Peyer's patch (tissue), 4 donors: ENCODE data around the gene THADA. TPM values are rescaled to one million over a fixed set of nuclear protein-coding genes. Genes with fewer than 3 reads are reported as not detected.

Source experiments
- DNase-seq, 3 donors: peaks; one replicate each; pipeline ENCODE4 v3.0.0-alpha.2; 2017 to 2019
- H3K27ac ChIP-seq, 4 donors: fragments of 200-600 bp; sonication (generic); one replicate each; pipeline ENCODE4 v1.5.1; 2016 to 2019
- H3K27me3 ChIP-seq, 2 donors: fragments of 200-600 bp; sonication (generic); one replicate each; pipeline ENCODE4 v1.5.1; 2019
- H3K36me3 ChIP-seq, 3 donors: fragments of 200-600 bp; sonication (generic); one replicate each; pipeline ENCODE4 v1.5.1; 2016 to 2019
- H3K4me1 ChIP-seq, 4 donors: fragments of 200-600 bp; sonication (generic); one replicate each; pipeline ENCODE4 v1.5.1; 2016 to 2019
- H3K4me3 ChIP-seq, 4 donors: fragments of 200-600 bp; sonication (generic); 1 replicate in 3 of 4; 2 replicates in 1 of 4; pipeline ENCODE4 v1.5.1; 2016 to 2019; ENCODE audit warnings: mild to moderate bottlenecking in 1 of 4
- H3K9me3 ChIP-seq, 4 donors: fragments of 200-600 bp; sonication (generic); one replicate each; pipeline ENCODE4 v1.5.1; 2016 to 2019; ENCODE audit warnings: mild to moderate bottlenecking in 1 of 4
- POLR2A ChIP-seq, 2 donors: fragments of 450-650 bp; IDR thresholded peaks; one replicate each; pipeline ENCODE4 v1.5.1; 2017; ENCODE audit warnings: antibody characterized with exemption in 2 of 2, mild to moderate bottlenecking in 2 of 2, moderate library complexity in 2 of 2
- total RNA-seq, 4 donors: library from RNA; depleted of rRNA; stranded (reverse); fragments of >200 nt; gene quantifications; one replicate each; pipeline ENCODE4 v1.1.0, GENCODE V29; 2016
- TF ChIP-seq, protein P1 (sequence below), 6 experiments: fragments of 450-650 bp in 4 of 6; fragments of 200-600 bp in 2 of 6; sonication (generic) in 1 of 6; IDR thresholded peaks; one replicate each; pipeline ENCODE4 v1.5.1; 2017 to 2019; ENCODE audit warnings: antibody characterized with exemption in 6 of 6, mild to moderate bottlenecking in 3 of 6, moderate library complexity in 1 of 6

THADA gene
- total RNA-seq, 4 donors from 2014 or later = 19.3 to 76.7 (median 26.3) TPM

DNA sequence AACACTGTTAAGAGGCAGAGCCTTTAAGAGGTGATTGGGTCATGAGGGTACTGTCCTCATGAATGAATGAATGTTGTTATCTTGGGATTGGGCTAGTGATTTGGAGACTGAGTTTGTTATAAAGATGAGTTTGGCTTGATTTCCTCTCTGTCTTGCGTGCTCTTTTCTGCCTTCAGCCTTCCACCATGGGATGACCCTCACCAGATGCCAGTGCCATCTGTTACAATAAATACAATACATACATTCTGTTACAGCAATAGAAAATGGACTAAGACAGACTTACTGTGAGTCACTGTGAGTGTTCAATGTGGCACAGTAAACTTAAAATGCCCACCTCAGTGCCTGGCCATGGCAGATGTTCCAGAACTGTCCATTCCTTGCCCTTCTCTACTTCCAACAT, 274.4 kb downstream of the THADA start:
- H3K27ac ChIP-seq = no peak overlapping the region
- no peaks in the 10 kb centered on the region for H3K27me3 ChIP-seq
- no peak for DNase-seq
- H3K4me3 ChIP-seq = no peak overlapping the region
- H3K4me1 ChIP-seq = no peaks in the 10 kb centered on the region
- no peaks in the 10 kb centered on the region for H3K36me3 ChIP-seq
- no peaks in the 10 kb centered on the region for H3K9me3 ChIP-seq
- no peak for TF ChIP-seq POLR2A (IDR thresholded peaks at IDR 0.05)
- TF ChIP-seq, protein P1, sequence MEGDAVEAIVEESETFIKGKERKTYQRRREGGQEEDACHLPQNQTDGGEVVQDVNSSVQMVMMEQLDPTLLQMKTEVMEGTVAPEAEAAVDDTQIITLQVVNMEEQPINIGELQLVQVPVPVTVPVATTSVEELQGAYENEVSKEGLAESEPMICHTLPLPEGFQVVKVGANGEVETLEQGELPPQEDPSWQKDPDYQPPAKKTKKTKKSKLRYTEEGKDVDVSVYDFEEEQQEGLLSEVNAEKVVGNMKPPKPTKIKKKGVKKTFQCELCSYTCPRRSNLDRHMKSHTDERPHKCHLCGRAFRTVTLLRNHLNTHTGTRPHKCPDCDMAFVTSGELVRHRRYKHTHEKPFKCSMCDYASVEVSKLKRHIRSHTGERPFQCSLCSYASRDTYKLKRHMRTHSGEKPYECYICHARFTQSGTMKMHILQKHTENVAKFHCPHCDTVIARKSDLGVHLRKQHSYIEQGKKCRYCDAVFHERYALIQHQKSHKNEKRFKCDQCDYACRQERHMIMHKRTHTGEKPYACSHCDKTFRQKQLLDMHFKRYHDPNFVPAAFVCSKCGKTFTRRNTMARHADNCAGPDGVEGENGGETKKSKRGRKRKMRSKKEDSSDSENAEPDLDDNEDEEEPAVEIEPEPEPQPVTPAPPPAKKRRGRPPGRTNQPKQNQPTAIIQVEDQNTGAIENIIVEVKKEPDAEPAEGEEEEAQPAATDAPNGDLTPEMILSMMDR (IDR thresholded peaks at IDR 0.05) = no peak

DNA sequence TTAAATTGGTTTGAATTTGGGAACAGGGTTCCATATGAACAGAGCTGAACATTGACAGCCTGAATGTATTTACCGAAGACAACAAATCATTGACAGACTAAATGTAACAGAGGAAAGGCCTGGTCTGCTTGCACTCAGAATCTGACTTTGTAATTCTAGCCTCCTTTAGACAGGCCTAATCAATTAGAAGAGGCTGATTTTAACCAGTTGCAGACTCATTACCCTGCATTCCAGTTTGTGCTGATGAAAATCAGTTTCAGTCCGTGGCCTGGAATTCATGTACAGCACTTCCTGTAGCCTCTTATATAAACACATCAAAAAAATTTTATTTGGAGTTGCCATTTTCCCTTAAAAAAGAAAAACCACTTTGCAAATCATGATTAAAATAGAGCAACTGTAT, 276.3 kb downstream of the THADA start:
- no peak for TF ChIP-seq POLR2A (IDR thresholded peaks at IDR 0.05)
- TF ChIP-seq, protein P1 (IDR thresholded peaks at IDR 0.05) = no peak
- no peak overlapping the region for H3K27ac ChIP-seq
- H3K4me3 ChIP-seq = no peak overlapping the region
- H3K4me1 ChIP-seq = no peaks in the 10 kb centered on the region
- H3K27me3 ChIP-seq = no peaks in the 10 kb centered on the region
- H3K9me3 ChIP-seq = no peaks in the 10 kb centered on the region
- H3K36me3 ChIP-seq = no peaks in the 10 kb centered on the region
- no peak for DNase-seq

GRCh38 chr2:43318791-43319190, 277.0 kb downstream of the THADA start:
- Histone ChIP-seq H3K27me3 (no peaks in the 10 kb centered on the region), H3K27ac (no peak overlapping the region), H3K36me3 (no peaks in the 10 kb centered on the region), H3K4me3 (no peak overlapping the region), H3K4me1 (peaks cover 0 to 5% (median 0%) of the 10 kb centered on the region in 4 donors), H3K9me3 (no peaks in the 10 kb centered on the region)
- no peak for DNase-seq
- TF ChIP-seq, protein P1 (IDR thresholded peaks at IDR 0.05) = no peak
- no peak for TF ChIP-seq POLR2A (IDR thresholded peaks at IDR 0.05)

DNA sequence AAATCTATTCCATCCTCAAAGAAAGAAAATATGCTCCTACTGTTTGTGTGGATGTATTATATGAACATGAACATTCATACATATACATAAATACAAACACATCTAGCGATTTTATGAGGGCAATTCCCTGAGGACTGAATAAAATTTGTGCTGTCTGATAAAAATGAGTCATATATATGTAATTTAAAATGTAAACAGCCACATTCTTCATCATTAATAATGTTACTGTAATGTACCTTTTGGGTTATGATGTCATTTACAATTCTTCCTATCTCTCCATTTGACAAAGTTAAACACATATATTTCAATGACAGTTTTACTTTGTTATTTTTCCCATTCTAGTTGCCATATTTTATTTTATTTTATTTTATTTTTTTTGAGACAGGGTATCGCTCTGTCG, 278.2 kb downstream of the THADA start:
- no peak overlapping the region for H3K4me3 ChIP-seq
- peaks cover 0 to 14% (median 0%) of the 10 kb centered on the region in 4 donors for H3K4me1 ChIP-seq
- H3K36me3 ChIP-seq = no peaks in the 10 kb centered on the region
- no peaks in the 10 kb centered on the region for H3K27me3 ChIP-seq
- no peak for DNase-seq
- no peak overlapping the region for H3K27ac ChIP-seq
- TF ChIP-seq, protein P1 (IDR thresholded peaks at IDR 0.05) = no peak
- no peak for TF ChIP-seq POLR2A (IDR thresholded peaks at IDR 0.05)
- no peaks in the 10 kb centered on the region for H3K9me3 ChIP-seq

DNA sequence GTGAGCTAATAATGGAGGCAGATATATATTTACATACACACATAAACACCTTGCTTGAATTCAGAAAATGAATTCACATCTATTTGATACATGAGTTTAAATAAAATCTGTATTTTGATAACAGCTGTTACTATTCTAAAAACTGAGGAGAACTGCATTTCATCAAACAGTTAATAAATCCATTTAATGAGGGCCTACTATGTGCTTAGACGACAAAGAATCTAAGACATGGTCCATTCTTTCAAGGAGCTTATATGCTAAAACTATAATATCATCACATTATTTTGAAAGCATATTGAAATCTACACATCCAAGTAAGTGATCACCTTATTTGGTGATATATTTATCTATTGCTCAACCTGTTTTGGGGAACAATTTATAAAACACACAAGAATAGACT, 278.6 kb downstream of the THADA start:
- Histone ChIP-seq H3K27me3 (no peaks in the 10 kb centered on the region), H3K36me3 (no peaks in the 10 kb centered on the region), H3K4me1 (peaks cover 0 to 14% (median 0%) of the 10 kb centered on the region in 4 donors), H3K4me3 (no peak overlapping the region), H3K9me3 (no peaks in the 10 kb centered on the region), H3K27ac (no peak overlapping the region)
- DNase-seq = no peak
- TF ChIP-seq, protein P1 (IDR thresholded peaks at IDR 0.05) = no peak
- no peak for TF ChIP-seq POLR2A (IDR thresholded peaks at IDR 0.05)

DNA sequence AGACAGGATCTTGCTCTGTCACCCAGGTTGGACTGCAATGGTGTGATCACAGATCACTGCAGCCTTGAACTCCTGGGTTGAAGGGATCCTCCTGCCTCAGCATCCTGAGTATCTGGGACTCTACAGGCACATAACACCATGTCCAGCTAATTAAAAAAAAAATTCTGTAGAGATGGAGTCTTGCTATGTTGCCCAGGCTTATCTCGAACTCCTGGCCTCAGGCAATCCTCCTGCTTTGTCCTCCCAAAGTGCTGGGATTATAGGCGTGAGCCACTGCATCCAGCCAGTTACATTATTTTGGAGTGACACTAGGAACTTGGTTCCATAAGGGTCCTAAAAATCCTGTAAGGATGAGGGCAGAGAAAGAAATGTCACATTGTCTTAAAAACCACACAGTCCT, 280.4 kb downstream of the THADA start:
- no peaks in the 10 kb centered on the region for H3K27me3 ChIP-seq
- no peak for DNase-seq
- TF ChIP-seq POLR2A (IDR thresholded peaks at IDR 0.05) = no peak
- TF ChIP-seq, protein P1 (IDR thresholded peaks at IDR 0.05) = no peak
- H3K4me1 ChIP-seq = peaks cover 0 to 14% (median 0%) of the 10 kb centered on the region in 4 donors
- H3K9me3 ChIP-seq = no peaks in the 10 kb centered on the region
- H3K4me3 ChIP-seq = no peak overlapping the region
- peak overlapping the region in 1 of 4 donors; percentile 53 for H3K27ac ChIP-seq
- no peaks in the 10 kb centered on the region for H3K36me3 ChIP-seq
